BLaER1 (cell line): ENCODE results near the gene EDNRA.

Experiments
- H3K27ac ChIP-seq: shearing (Covaris generic); formaldehyde crosslinking; 2 replicates; pipeline ENCODE4 v1.8.1; 2022
- H3K27me3 ChIP-seq: shearing (Covaris generic); formaldehyde crosslinking; 2 replicates; pipeline ENCODE4 v1.8.1; 2022
- H3K36me3 ChIP-seq: shearing (Covaris generic); formaldehyde crosslinking; 2 replicates; pipeline ENCODE4 v1.8.1; 2022
- H3K4me1 ChIP-seq: shearing (Covaris generic); formaldehyde crosslinking; 2 replicates; pipeline ENCODE4 v1.8.1; 2022
- H3K4me2 ChIP-seq: shearing (Covaris generic); formaldehyde crosslinking; 2 replicates; pipeline ENCODE4 v1.8.1; 2022
- H3K4me3 ChIP-seq: shearing (Covaris generic); formaldehyde crosslinking; 2 replicates; pipeline ENCODE4 v1.8.1; 2022
- H3K9ac ChIP-seq: shearing (Covaris generic); formaldehyde crosslinking; 2 replicates; pipeline ENCODE4 v1.8.1; 2022
- H3K9me3 ChIP-seq: shearing (Covaris generic); formaldehyde crosslinking; 2 replicates; pipeline ENCODE4 v1.8.1; 2022
- H4K20me1 ChIP-seq: shearing (Covaris generic); formaldehyde crosslinking; 2 replicates; pipeline ENCODE4 v1.8.1; 2022
- Cebpa-rat ChIP-seq: shearing (Covaris generic); IDR thresholded peaks from 2 replicates; pipeline ENCODE4 v1.8.1; 2022

The EDNRA gene

GRCh38 chr4:147493307-147493706 is 12.4 kb downstream of the EDNRA start:
- H3K27me3 ChIP-seq: no peaks in the 10 kb centered on the region
- H3K9me3 ChIP-seq: no peaks in the 10 kb centered on the region
- no peak overlapping the region for H3K9ac ChIP-seq
- no peak overlapping the region for H3K27ac ChIP-seq
- TF ChIP-seq Cebpa-rat: no peak
- no peak overlapping the region for H3K4me2 ChIP-seq
- no peaks in the 10 kb centered on the region for H4K20me1 ChIP-seq
- H3K36me3 ChIP-seq: no peaks in the 10 kb centered on the region
- H3K4me3 ChIP-seq: no peak overlapping the region
- H3K4me1 ChIP-seq: no peaks in the 10 kb centered on the region

- Histone ChIP-seq H3K27me3 (no peaks in the 10 kb centered on the region), H3K27ac (no peak overlapping the region), H4K20me1 (no peaks in the 10 kb centered on the region), H3K4me1 (no peaks in the 10 kb centered on the region), H3K4me2 (no peak overlapping the region), H3K36me3 (no peaks in the 10 kb centered on the region), H3K9me3 (no peaks in the 10 kb centered on the region), H3K4me3 (no peak overlapping the region), H3K9ac (no peak overlapping the region)
- TF ChIP-seq Cebpa-rat: no peak
These were observed 13.4 kb downstream of the EDNRA start for GRCh38 chr4:147494301-147494700.

GRCh38 chr4:147496500-147496899 is 15.6 kb downstream of the EDNRA start:
- no peak overlapping the region for H3K9ac ChIP-seq
- H3K4me3 ChIP-seq: no peak overlapping the region
- H4K20me1 ChIP-seq: no peaks in the 10 kb centered on the region
- no peak overlapping the region for H3K4me2 ChIP-seq
- no peaks in the 10 kb centered on the region for H3K4me1 ChIP-seq
- no peaks in the 10 kb centered on the region for H3K27me3 ChIP-seq
- no peak for TF ChIP-seq Cebpa-rat
- H3K36me3 ChIP-seq: no peaks in the 10 kb centered on the region
- H3K27ac ChIP-seq: no peak overlapping the region
- H3K9me3 ChIP-seq: no peaks in the 10 kb centered on the region

GRCh38 chr4:147498031-147498660 is 17.2 kb downstream of the EDNRA start:
- Histone ChIP-seq H3K4me2 (no peak overlapping the region), H3K36me3 (no peaks in the 10 kb centered on the region), H3K9me3 (no peaks in the 10 kb centered on the region), H3K9ac (no peak overlapping the region), H4K20me1 (no peaks in the 10 kb centered on the region), H3K4me3 (no peak overlapping the region), H3K4me1 (no peaks in the 10 kb centered on the region), H3K27ac (no peak overlapping the region), H3K27me3 (no peaks in the 10 kb centered on the region)
- no peak for TF ChIP-seq Cebpa-rat

GRCh38 chr4:147508346-147508745 is 27.4 kb downstream of the EDNRA start:
- Histone ChIP-seq H3K4me1 (no peaks in the 10 kb centered on the region), H3K27me3 (no peaks in the 10 kb centered on the region)

GRCh38 chr4:147509386-147509785 is 28.5 kb downstream of the EDNRA start:
- TF ChIP-seq Cebpa-rat: no peak
- no peaks in the 10 kb centered on the region for H3K9me3 ChIP-seq
- H3K4me2 ChIP-seq: no peak overlapping the region
- H3K4me3 ChIP-seq: no peak overlapping the region
- H4K20me1 ChIP-seq: no peaks in the 10 kb centered on the region
- H3K27ac ChIP-seq: no peak overlapping the region
- H3K27me3 ChIP-seq: no peaks in the 10 kb centered on the region
- no peaks in the 10 kb centered on the region for H3K4me1 ChIP-seq
- H3K9ac ChIP-seq: no peak overlapping the region
- no peaks in the 10 kb centered on the region for H3K36me3 ChIP-seq

More at GRCh38 chr4:147508346-147508745, 27.4 kb downstream of the EDNRA start:
- TF ChIP-seq Cebpa-rat: no peak
- H3K4me3 ChIP-seq: no peak overlapping the region
- no peak overlapping the region for H3K9ac ChIP-seq
- no peak overlapping the region for H3K27ac ChIP-seq
- H4K20me1 ChIP-seq: no peaks in the 10 kb centered on the region
- H3K4me2 ChIP-seq: no peak overlapping the region
- no peaks in the 10 kb centered on the region for H3K36me3 ChIP-seq
- no peaks in the 10 kb centered on the region for H3K9me3 ChIP-seq

- H3K4me2 ChIP-seq: no peak overlapping the region
- H3K27ac ChIP-seq: no peak overlapping the region
- H3K9me3 ChIP-seq: no peaks in the 10 kb centered on the region
- no peaks in the 10 kb centered on the region for H3K27me3 ChIP-seq
- H3K36me3 ChIP-seq: no peaks in the 10 kb centered on the region
- no peaks in the 10 kb centered on the region for H4K20me1 ChIP-seq
- no peaks in the 10 kb centered on the region for H3K4me1 ChIP-seq
- no peak for TF ChIP-seq Cebpa-rat
- no peak overlapping the region for H3K9ac ChIP-seq
- no peak overlapping the region for H3K4me3 ChIP-seq
These were observed 30.2 kb downstream of the EDNRA start for GRCh38 chr4:147510962-147511668.

GRCh38 chr4:147513091-147513490 is 32.2 kb downstream of the EDNRA start:
- Histone ChIP-seq H3K4me2 (no peak overlapping the region), H3K4me3 (no peak overlapping the region), H3K9me3 (no peaks in the 10 kb centered on the region), H3K27ac (no peak overlapping the region), H4K20me1 (no peaks in the 10 kb centered on the region), H3K27me3 (no peaks in the 10 kb centered on the region), H3K9ac (no peak overlapping the region), H3K4me1 (no peaks in the 10 kb centered on the region), H3K36me3 (no peaks in the 10 kb centered on the region)
- no peak for TF ChIP-seq Cebpa-rat

GRCh38 chr4:147513952-147514351 is 33.1 kb downstream of the EDNRA start:
- no peaks in the 10 kb centered on the region for H3K9me3 ChIP-seq
- no peak overlapping the region for H3K4me2 ChIP-seq
- no peak overlapping the region for H3K9ac ChIP-seq
- no peak for TF ChIP-seq Cebpa-rat
- H3K36me3 ChIP-seq: no peaks in the 10 kb centered on the region
- H3K27me3 ChIP-seq: no peaks in the 10 kb centered on the region
- H4K20me1 ChIP-seq: no peaks in the 10 kb centered on the region
- H3K27ac ChIP-seq: no peak overlapping the region
- H3K4me3 ChIP-seq: no peak overlapping the region
- no peaks in the 10 kb centered on the region for H3K4me1 ChIP-seq

- H3K27me3 ChIP-seq: no peaks in the 10 kb centered on the region
- no peaks in the 10 kb centered on the region for H4K20me1 ChIP-seq
- H3K4me3 ChIP-seq: no peak overlapping the region
- H3K36me3 ChIP-seq: no peaks in the 10 kb centered on the region
- no peak overlapping the region for H3K27ac ChIP-seq
- no peak overlapping the region for H3K9ac ChIP-seq
- no peak for TF ChIP-seq Cebpa-rat
- no peak overlapping the region for H3K4me2 ChIP-seq
- H3K9me3 ChIP-seq: no peaks in the 10 kb centered on the region
- H3K4me1 ChIP-seq: no peaks in the 10 kb centered on the region
These were observed 34.5 kb downstream of the EDNRA start for GRCh38 chr4:147515220-147515936.
